SK-N-SH treated with all-trans-retinoic acid at 6 μM for 48 hours (cell line): ENCODE data around the gene AQP5.

Experiments used
- ARNTL ChIP-seq: fragments of 450-650 bp; formaldehyde crosslinking; IDR thresholded peaks from 2 replicates; pipeline ENCODE4 v1.5.0; 2020; ENCODE audit warnings: low read depth, mild to moderate bottlenecking, moderate library complexity, borderline replicate concordance
- CREB5 ChIP-seq: fragments of 250-450 bp; sonication (Bioruptor Pico); IDR thresholded peaks from 2 replicates; pipeline ENCODE4 v1.5.1; 2020; ENCODE audit warnings: low read depth, mild to moderate bottlenecking, moderate library complexity
- ESRRG ChIP-seq: fragments of 250-450 bp; sonication (Bioruptor Pico); IDR thresholded peaks from 2 replicates; pipeline ENCODE4 v1.6.1; 2021; ENCODE audit warnings: mild to moderate bottlenecking
- GLIS3 ChIP-seq: fragments of 250-450 bp; sonication (Bioruptor Pico); IDR thresholded peaks from 2 replicates; pipeline ENCODE4 v1.5.0; 2020; ENCODE audit warnings: mild to moderate bottlenecking, moderate library complexity
- TOX ChIP-seq: fragments of 250-450 bp; sonication (Bioruptor Pico); IDR thresholded peaks from 2 replicates; pipeline ENCODE4 v1.8.0; 2021; ENCODE audit warnings: mild to moderate bottlenecking, moderate library complexity, borderline replicate concordance
- ZC3H10 ChIP-seq: fragments of 250-450 bp; sonication (Bioruptor Pico); IDR thresholded peaks from 2 replicates; pipeline ENCODE4 v1.5.1; 2021; ENCODE audit warnings: mild to moderate bottlenecking, moderate library complexity
- ZFP3 ChIP-seq: fragments of 250-450 bp; sonication (Bioruptor Pico); IDR thresholded peaks from 2 replicates; pipeline ENCODE4 v1.5.0; 2020; ENCODE audit warnings: mild to moderate bottlenecking, moderate library complexity
- ZNF70 ChIP-seq: fragments of 450-650 bp; formaldehyde crosslinking; IDR thresholded peaks from 2 replicates; pipeline ENCODE4 v1.5.0; 2020; ENCODE audit warnings: mild to moderate bottlenecking, moderate library complexity
- ZNF8 ChIP-seq: fragments of 450-650 bp; formaldehyde crosslinking; IDR thresholded peaks from 2 replicates; pipeline ENCODE4 v1.5.0; 2020; ENCODE audit warnings: mild to moderate bottlenecking, moderate library complexity
- TF ChIP-seq, protein P1 (sequence below): fragments of 250-450 bp; sonication (Bioruptor Pico); IDR thresholded peaks from 2 replicates; pipeline ENCODE4 v1.8.0; 2020; ENCODE audit warnings: mild to moderate bottlenecking, moderate library complexity, borderline replicate concordance

DNA sequence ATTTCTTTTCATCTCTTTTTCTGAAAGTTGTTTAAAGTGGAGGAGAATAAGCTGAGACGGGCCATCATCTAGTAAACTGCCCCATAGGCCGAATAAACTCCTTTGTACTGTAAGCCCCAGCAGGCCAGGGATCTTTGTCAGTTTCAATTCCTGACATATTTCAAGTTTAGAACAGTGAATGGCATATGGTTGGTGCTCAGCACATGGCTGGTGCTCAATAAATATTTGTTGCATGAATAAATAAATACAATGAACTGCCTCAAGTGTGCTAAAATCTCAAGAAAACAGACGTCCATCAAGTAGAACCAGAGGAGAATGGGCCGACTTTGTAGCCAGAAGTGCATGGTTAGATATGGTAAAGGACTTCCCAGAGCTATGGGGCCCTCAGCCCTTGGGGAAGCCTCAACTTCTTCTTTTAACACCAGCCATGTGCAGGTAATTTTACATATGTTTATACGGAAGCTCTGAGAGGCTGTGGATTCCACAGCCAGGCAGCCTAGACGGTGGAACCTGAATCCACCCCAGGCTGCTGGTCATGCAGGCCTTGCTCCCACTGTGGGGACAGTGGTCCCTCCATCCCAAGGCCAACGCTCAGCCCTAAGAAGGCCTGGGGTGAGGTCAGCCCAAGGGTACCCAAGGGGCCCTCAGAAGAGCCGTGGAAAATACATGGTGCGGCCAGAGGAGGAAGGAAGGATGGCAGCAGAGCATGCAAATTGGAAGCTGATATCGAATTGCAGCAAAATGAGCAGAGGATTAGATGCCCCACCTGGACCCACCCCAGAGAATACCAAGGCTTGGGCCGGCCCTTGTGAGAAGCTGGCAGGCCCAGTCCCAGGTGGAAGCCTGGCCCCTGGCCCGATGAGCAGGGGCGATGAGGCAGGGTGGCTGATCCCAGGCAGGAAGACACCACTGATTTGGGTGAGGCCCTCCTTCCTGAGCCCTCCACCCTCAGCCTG, 19.8 kb upstream of the AQP5 start:
- TF ChIP-seq ZNF8 (no peak), GLIS3 (no peak), CREB5 (CRISPR knock-in tag) (no peak), ZC3H10 (CRISPR knock-in tag) (no peak), ARNTL (CRISPR knock-in tag) (no peak), TOX (CRISPR knock-in tag) (no peak), ESRRG (no peak), ZFP3 (CRISPR knock-in tag) (no peak), ZNF70 (CRISPR knock-in tag) (no peak)
- TF ChIP-seq, protein P1, sequence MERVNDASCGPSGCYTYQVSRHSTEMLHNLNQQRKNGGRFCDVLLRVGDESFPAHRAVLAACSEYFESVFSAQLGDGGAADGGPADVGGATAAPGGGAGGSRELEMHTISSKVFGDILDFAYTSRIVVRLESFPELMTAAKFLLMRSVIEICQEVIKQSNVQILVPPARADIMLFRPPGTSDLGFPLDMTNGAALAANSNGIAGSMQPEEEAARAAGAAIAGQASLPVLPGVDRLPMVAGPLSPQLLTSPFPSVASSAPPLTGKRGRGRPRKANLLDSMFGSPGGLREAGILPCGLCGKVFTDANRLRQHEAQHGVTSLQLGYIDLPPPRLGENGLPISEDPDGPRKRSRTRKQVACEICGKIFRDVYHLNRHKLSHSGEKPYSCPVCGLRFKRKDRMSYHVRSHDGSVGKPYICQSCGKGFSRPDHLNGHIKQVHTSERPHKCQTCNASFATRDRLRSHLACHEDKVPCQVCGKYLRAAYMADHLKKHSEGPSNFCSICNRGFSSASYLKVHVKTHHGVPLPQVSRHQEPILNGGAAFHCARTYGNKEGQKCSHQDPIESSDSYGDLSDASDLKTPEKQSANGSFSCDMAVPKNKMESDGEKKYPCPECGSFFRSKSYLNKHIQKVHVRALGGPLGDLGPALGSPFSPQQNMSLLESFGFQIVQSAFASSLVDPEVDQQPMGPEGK (CRISPR knock-in tag) = no peak
